ENCODE results near the gene CEACAM21. TPM values are rescaled to one million over a fixed set of nuclear protein-coding genes. Genes with fewer than 3 reads are reported as not detected.
A peak's percentile ranks its signal among the peaks of the same experiment; 100 is the strongest.

Gene CEACAM21
- total RNA-seq, 2 donors from 2014 or later, result 0.44 to 0.51 TPM

GRCh38 chr19:41529484-41530183, 46.3 kb upstream of the CEACAM21 start:
- peaks cover 41% of the 10 kb centered on the region for H3K27me3 Mint-ChIP-seq (ENCODE audit: insufficient read depth)
- no peak overlapping the region for H3K27ac Mint-ChIP-seq
- H3K4me1 ChIP-seq (ENCODE audit: control insufficient read depth, insufficient read depth, low read length), result no peaks in the 10 kb centered on the region
- no peak for TF ChIP-seq CTCF (conservative IDR thresholded peaks at IDR 0.05)
- no peak overlapping the region for H3K9ac ChIP-seq (ENCODE audit: extremely low read depth, low read length, poor library complexity, severe bottlenecking)
- peak; percentile 9 for DNase-seq
- no peak overlapping the region for H3K4me3 Mint-ChIP-seq
- H3K4me3 ChIP-seq (ENCODE audit: low read length), result no peak overlapping the region
- no peaks in the 10 kb centered on the region for H3K36me3 Mint-ChIP-seq (ENCODE audit: low read depth)
- peaks cover 6% of the 10 kb centered on the region for H3K9me3 Mint-ChIP-seq
- peaks cover 3% of the 10 kb centered on the region for H3K4me1 Mint-ChIP-seq
- H3K27me3 ChIP-seq (ENCODE audit: control insufficient read depth, insufficient read depth, low read length, poor library complexity, severe bottlenecking), result peaks cover 21% of the 10 kb centered on the region
- 83 to 91% methylated on average over 4 of the region's 4 CpGs for WGBS, 2 experiments (ENCODE audit: insufficient coverage in 1 of 2, insufficient read length in 1 of 2)
- H3K27ac ChIP-seq (ENCODE audit: low read depth, low read length), result no peak overlapping the region
- no peaks in the 10 kb centered on the region for H3K9me3 ChIP-seq (ENCODE audit: control insufficient read depth, low read length)
- H3K36me3 ChIP-seq (ENCODE audit: control insufficient read depth, insufficient read depth, low read length), result no peaks in the 10 kb centered on the region

GRCh38 chr19:41530184-41530534, 45.8 kb upstream of the CEACAM21 start:
- Histone ChIP-seq H3K36me3 (ENCODE audit: control insufficient read depth, insufficient read depth, low read length) (no peaks in the 10 kb centered on the region), H3K4me1 (ENCODE audit: control insufficient read depth, insufficient read depth, low read length) (no peaks in the 10 kb centered on the region), H3K9ac (ENCODE audit: extremely low read depth, low read length, poor library complexity, severe bottlenecking) (no peak overlapping the region), H3K27ac (ENCODE audit: low read depth, low read length) (no peak overlapping the region), H3K4me3 (ENCODE audit: low read length) (no peak overlapping the region), H3K27me3 (ENCODE audit: control insufficient read depth, insufficient read depth, low read length, poor library complexity, severe bottlenecking) (peaks cover 16% of the 10 kb centered on the region), H3K9me3 (ENCODE audit: control insufficient read depth, low read length) (no peaks in the 10 kb centered on the region)
- Mint-ChIP-seq H3K27ac (no peak overlapping the region), H3K4me1 (peaks cover 3% of the 10 kb centered on the region), H3K4me3 (no peak overlapping the region), H3K27me3 (ENCODE audit: insufficient read depth) (peaks cover 38% of the 10 kb centered on the region), H3K36me3 (ENCODE audit: low read depth) (no peaks in the 10 kb centered on the region), H3K9me3 (peaks cover 6% of the 10 kb centered on the region)
- DNase-seq, result no peak
- WGBS, 2 experiments (ENCODE audit: insufficient coverage in 1 of 2, insufficient read length in 1 of 2), result 85 to 94% methylated on average over 4 of the region's 4 CpGs
- no peak for TF ChIP-seq CTCF (conservative IDR thresholded peaks at IDR 0.05)

- peaks cover 9% of the 10 kb centered on the region for H3K27me3 ChIP-seq (ENCODE audit: control insufficient read depth, insufficient read depth, low read length, poor library complexity, severe bottlenecking)
- Mint-ChIP-seq H3K36me3 (ENCODE audit: low read depth) (no peaks in the 10 kb centered on the region), H3K4me3 (no peak overlapping the region), H3K4me1 (peaks cover 3% of the 10 kb centered on the region), H3K27me3 (ENCODE audit: insufficient read depth) (peaks cover 38% of the 10 kb centered on the region), H3K27ac (no peak overlapping the region), H3K9me3 (peaks cover 6% of the 10 kb centered on the region)
- H3K36me3 ChIP-seq (ENCODE audit: control insufficient read depth, insufficient read depth, low read length), result no peaks in the 10 kb centered on the region
- 88 to 92% methylated on average over 3 to 8 of the region's 8 CpGs for WGBS, 2 experiments (ENCODE audit: insufficient coverage in 1 of 2, insufficient read length in 1 of 2)
- H3K4me1 ChIP-seq (ENCODE audit: control insufficient read depth, insufficient read depth, low read length), result no peaks in the 10 kb centered on the region
- H3K4me3 ChIP-seq (ENCODE audit: low read length), result no peak overlapping the region
- H3K9ac ChIP-seq (ENCODE audit: extremely low read depth, low read length, poor library complexity, severe bottlenecking), result no peak overlapping the region
- DNase-seq, result no peak
- H3K9me3 ChIP-seq (ENCODE audit: control insufficient read depth, low read length), result no peaks in the 10 kb centered on the region
- no peak for TF ChIP-seq CTCF (conservative IDR thresholded peaks at IDR 0.05)
- H3K27ac ChIP-seq (ENCODE audit: low read depth, low read length), result no peak overlapping the region
Measured at GRCh38 chr19:41530761-41531301, 45.1 kb upstream of the CEACAM21 start.
